ENCODE measurements around the gene GPAT3.

Gene GPAT3

DNA sequence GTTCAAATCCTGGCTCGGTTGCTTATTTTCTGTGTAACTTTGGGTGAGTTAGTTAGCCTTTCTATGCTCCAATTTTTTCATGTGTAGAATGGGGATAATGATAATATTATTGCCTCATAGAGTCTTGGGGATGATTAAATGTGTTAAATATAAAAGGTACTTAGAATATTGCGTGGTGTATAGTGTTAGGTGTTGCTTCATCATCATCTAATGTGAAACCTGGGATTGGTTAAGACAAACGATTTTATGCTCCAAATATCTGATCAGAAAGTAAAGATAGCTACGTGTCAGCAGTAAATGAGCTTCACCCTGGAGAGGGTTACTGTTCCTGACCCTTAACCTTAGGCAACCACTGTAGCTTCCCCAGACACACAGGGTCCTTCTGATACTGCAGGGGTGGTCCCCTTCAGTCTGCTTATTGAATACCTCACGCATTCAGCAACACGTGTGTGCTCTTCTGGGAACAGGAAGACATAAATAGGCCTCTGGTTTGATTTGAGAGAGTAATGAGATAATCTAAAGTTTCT, 50.1 kb downstream of the GPAT3 start:
- H3K4me2 ChIP-seq (ENCODE audit: low read depth, low read length, poor library complexity, severe bottlenecking): no peak overlapping the region
- H4K20me1 ChIP-seq (ENCODE audit: insufficient read depth, low read length, poor library complexity, severe bottlenecking): no peaks in the 10 kb centered on the region
- no peaks in the 10 kb centered on the region for H3K4me1 ChIP-seq (ENCODE audit: insufficient read depth, low read length, poor library complexity, severe bottlenecking)
- no peak overlapping the region for H2AFZ ChIP-seq (ENCODE audit: low read length)
- H3K79me2 ChIP-seq (ENCODE audit: insufficient read depth, low read length): no peaks in the 10 kb centered on the region
- no peaks in the 10 kb centered on the region for H3K9me3 ChIP-seq (ENCODE audit: insufficient read depth, low read depth, low read length)
- H3K9me2 ChIP-seq (replicated peaks; ENCODE audit: low read depth, low read length): no peaks in the 10 kb centered on the region
- no peak overlapping the region for H3K4me3 ChIP-seq (ENCODE audit: low read length, poor library complexity, severe bottlenecking)
- no peaks in the 10 kb centered on the region for H3K27me3 ChIP-seq (ENCODE audit: insufficient read depth, low read length, poor library complexity, severe bottlenecking)
- no peaks in the 10 kb centered on the region for H3K36me3 ChIP-seq (ENCODE audit: insufficient read depth, low read length)
- no peaks in the 10 kb centered on the region for H3F3A ChIP-seq (ENCODE audit: low read depth)
- H3K9ac ChIP-seq (ENCODE audit: low read depth, low read length, poor library complexity, severe bottlenecking): no peak overlapping the region
- TF ChIP-seq, protein P1, sequence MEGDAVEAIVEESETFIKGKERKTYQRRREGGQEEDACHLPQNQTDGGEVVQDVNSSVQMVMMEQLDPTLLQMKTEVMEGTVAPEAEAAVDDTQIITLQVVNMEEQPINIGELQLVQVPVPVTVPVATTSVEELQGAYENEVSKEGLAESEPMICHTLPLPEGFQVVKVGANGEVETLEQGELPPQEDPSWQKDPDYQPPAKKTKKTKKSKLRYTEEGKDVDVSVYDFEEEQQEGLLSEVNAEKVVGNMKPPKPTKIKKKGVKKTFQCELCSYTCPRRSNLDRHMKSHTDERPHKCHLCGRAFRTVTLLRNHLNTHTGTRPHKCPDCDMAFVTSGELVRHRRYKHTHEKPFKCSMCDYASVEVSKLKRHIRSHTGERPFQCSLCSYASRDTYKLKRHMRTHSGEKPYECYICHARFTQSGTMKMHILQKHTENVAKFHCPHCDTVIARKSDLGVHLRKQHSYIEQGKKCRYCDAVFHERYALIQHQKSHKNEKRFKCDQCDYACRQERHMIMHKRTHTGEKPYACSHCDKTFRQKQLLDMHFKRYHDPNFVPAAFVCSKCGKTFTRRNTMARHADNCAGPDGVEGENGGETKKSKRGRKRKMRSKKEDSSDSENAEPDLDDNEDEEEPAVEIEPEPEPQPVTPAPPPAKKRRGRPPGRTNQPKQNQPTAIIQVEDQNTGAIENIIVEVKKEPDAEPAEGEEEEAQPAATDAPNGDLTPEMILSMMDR (conservative IDR thresholded peaks at IDR 0.05; ENCODE audit: low read length): no peak
- TF ChIP-seq EZH2phosphoT487 (IDR thresholded peaks at IDR 0.05; ENCODE audit: borderline replicate concordance): no peak

DNA sequence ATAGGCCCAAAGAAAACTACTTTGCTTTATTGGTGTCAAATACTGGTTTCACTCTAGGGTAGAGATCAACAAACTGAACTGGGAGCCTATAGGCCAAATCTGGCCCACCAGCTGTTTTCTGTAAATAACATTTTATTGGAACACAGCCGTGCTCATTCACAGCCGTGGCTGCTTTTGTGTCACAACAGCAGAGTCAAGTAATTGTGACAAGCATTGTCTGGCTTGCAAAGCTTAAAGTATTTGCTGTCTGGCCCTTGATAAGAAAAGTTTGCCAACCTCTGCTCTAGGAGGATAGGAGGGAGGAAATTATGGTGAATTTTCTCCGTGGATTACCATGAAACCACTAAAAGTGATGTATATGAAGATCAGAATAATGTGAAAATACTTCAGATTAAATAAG, 53.4 kb downstream of the GPAT3 start:
- Histone ChIP-seq H3K27me3 (ENCODE audit: insufficient read depth, low read length, poor library complexity, severe bottlenecking) (no peaks in the 10 kb centered on the region), H3K9me2 (replicated peaks; ENCODE audit: low read depth, low read length) (no peaks in the 10 kb centered on the region), H3K4me2 (ENCODE audit: low read depth, low read length, poor library complexity, severe bottlenecking) (no peak overlapping the region), H3K9ac (ENCODE audit: low read depth, low read length, poor library complexity, severe bottlenecking) (no peak overlapping the region), H4K20me1 (ENCODE audit: insufficient read depth, low read length, poor library complexity, severe bottlenecking) (no peaks in the 10 kb centered on the region), H3K4me3 (ENCODE audit: low read length, poor library complexity, severe bottlenecking) (no peak overlapping the region), H3K9me3 (ENCODE audit: insufficient read depth, low read depth, low read length) (no peaks in the 10 kb centered on the region), H3F3A (ENCODE audit: low read depth) (no peaks in the 10 kb centered on the region), H3K4me1 (ENCODE audit: insufficient read depth, low read length, poor library complexity, severe bottlenecking) (no peaks in the 10 kb centered on the region), H3K79me2 (ENCODE audit: insufficient read depth, low read length) (no peaks in the 10 kb centered on the region), H2AFZ (ENCODE audit: low read length) (no peak overlapping the region), H3K36me3 (ENCODE audit: insufficient read depth, low read length) (no peaks in the 10 kb centered on the region)
- no peak for TF ChIP-seq EZH2phosphoT487 (IDR thresholded peaks at IDR 0.05; ENCODE audit: borderline replicate concordance)
- TF ChIP-seq, protein P1 (conservative IDR thresholded peaks at IDR 0.05; ENCODE audit: low read length): no peak

DNA sequence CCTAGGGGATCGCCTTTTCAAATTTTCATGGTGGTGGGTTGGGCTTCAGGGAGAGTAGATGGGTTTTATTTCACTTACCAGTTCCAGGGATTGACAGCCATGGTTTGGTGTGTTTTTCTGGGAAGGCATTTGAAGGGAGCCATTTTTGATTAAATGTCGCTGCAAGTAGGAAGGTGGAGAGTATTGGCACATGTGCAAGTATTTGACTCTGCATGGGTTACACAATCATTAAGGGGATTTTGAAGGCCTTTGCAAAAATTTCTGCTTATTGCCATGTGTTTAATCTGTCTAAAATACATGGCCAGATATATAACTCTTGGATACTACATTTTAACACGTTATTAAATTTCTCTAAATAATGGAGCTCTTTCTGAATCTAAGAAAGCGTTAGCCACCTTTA, 55.1 kb downstream of the GPAT3 start:
- Histone ChIP-seq H3K4me3 (ENCODE audit: low read length, poor library complexity, severe bottlenecking) (no peak overlapping the region), H3F3A (ENCODE audit: low read depth) (no peaks in the 10 kb centered on the region), H3K36me3 (ENCODE audit: insufficient read depth, low read length) (no peaks in the 10 kb centered on the region), H3K9me2 (replicated peaks; ENCODE audit: low read depth, low read length) (no peaks in the 10 kb centered on the region), H3K4me2 (ENCODE audit: low read depth, low read length, poor library complexity, severe bottlenecking) (no peak overlapping the region), H3K4me1 (ENCODE audit: insufficient read depth, low read length, poor library complexity, severe bottlenecking) (no peaks in the 10 kb centered on the region), H2AFZ (ENCODE audit: low read length) (no peak overlapping the region), H3K9ac (ENCODE audit: low read depth, low read length, poor library complexity, severe bottlenecking) (no peak overlapping the region), H4K20me1 (ENCODE audit: insufficient read depth, low read length, poor library complexity, severe bottlenecking) (no peaks in the 10 kb centered on the region), H3K9me3 (ENCODE audit: insufficient read depth, low read depth, low read length) (no peaks in the 10 kb centered on the region), H3K27me3 (ENCODE audit: insufficient read depth, low read length, poor library complexity, severe bottlenecking) (no peaks in the 10 kb centered on the region), H3K79me2 (ENCODE audit: insufficient read depth, low read length) (no peaks in the 10 kb centered on the region)
- TF ChIP-seq EZH2phosphoT487 (IDR thresholded peaks at IDR 0.05; ENCODE audit: borderline replicate concordance): no peak
- TF ChIP-seq, protein P1 (conservative IDR thresholded peaks at IDR 0.05; ENCODE audit: low read length): no peak
